Left renal cortex interstitium (tissue), 4 donors: Measurements from ENCODE around the gene GPC2. TPM values are rescaled to one million over a fixed set of nuclear protein-coding genes. Genes with fewer than 3 reads are reported as not detected.
"Not testable (repeated sequence)": the region's sequence is repeated elsewhere in the genome, so short reads cannot be mapped to it uniquely, and the experiment has no call there.

Source experiments
- DNase-seq, 4 donors: peaks; one replicate each; pipeline ENCODE4 v3.0.0-alpha.2; 2013; ENCODE audit warnings: low read depth in 4 of 4, low spot score in 2 of 4, missing footprints in 1 of 4
- polyA plus RNA-seq, 4 donors: library from polyadenylated mRNA; unstranded; fragments of 120-200 nt; gene quantifications; one replicate each; pipeline ENCODE4 v1.2.1, GENCODE V29; 2013; ENCODE audit not compliant: insufficient read length in 4 of 4

The GPC2 gene
- polyA plus RNA-seq, 4 donors = 5.9 to 17.4 (median 13.1) TPM

DNA sequence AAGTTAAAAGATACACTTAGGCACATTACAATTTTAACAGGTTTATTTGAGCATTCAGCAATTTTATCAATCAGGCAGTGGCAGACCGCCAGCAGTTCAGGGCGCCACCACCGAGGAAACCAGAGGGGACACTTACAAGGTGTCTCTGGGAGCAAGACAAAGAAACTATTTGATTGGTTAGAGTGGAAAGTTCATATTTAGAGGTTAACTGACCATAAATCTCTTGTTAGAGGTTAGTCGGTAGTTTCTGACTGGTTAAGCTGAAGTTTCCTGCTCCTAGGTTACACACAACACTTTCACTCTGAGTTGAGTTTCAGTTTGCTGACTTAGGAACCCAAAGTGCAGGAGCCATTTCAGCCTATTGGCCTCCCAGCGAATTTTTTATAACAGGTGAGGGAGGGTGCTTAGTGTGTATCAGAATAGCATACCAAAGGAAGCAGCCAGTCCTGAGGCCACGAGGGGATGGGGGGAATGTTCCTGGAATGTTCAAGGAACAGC is 31.8 kb upstream of the GPC2 start:
- peak in 2 of 4 donors; percentile 19 to 63 for DNase-seq

DNA sequence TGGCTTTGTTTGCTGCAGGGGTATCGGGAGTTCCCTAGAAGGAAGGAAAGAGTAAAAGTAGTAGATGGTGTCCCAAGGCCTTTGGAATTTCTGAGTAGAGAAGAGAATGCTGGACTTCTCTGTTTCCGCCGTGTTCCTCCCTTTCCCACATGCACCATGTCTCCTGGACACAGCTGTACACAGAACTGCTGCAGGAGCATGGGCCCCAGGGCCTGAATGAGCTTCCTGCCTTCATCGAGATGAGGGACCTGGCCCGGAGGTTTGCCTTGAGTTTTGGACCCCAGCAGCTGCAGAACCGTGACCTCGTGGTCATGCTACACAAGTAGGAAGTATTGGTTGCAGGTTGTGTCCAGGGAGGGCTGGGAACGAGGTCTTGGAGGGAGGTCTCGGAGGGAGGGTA is 27.3 kb upstream of the GPC2 start:
- DNase-seq = no peak

GRCh38 chr7:100200693-100201092 is 23.5 kb upstream of the GPC2 start:
- DNase-seq = no peak

DNA sequence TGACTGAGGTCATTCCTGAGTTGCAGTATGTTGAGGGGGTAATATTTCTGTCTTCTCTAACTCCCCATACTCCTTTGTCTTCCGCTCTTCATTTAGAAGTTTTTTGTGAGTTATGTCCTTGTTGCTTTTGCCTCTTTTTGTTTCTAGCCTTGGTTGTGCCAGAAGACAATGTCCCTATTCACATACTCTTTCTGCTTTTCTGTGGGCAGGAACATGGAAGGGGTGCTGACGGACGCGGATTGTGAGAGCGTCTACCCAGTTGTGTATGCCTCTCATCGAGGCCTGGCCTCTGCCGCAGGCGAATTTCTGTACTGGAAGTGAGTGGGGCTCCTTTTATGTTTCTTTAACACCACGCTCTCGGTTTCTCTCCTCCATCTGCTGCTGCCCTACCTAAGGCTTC is 21.1 kb upstream of the GPC2 start:
- DNase-seq = no peak

- not testable (repeated sequence) for DNase-seq
Measured at GRCh38 chr7:100195901-100196322, 18.7 kb upstream of the GPC2 start.

DNA sequence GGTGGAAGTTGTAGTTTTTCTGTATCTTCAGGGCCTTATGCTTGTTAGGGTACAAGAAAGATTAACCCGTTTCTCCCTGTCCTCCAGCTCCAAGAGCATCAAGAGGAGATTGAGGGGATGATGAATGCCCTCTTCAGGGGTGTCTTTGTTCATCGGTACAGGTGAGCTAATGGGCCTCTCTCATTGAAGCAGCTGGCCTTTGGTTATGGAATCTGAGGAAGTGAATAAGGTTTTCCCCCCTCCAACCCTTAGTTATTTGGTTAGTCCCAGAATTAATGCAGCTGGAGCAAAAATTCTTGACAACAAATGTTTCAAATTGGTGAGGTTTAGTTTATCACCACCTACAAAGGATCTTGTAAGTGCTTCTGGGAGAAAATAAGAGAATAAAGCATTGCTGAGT is 18.0 kb upstream of the GPC2 start:
- DNase-seq = no peak

GRCh38 chr7:100192969-100193368 is 15.8 kb upstream of the GPC2 start:
- DNase-seq = no peak

GRCh38 chr7:100192281-100192862 is 15.2 kb upstream of the GPC2 start:
- not testable (repeated sequence) for DNase-seq

GRCh38 chr7:100191775-100192174 is 14.6 kb upstream of the GPC2 start:
- no peak for DNase-seq

DNA sequence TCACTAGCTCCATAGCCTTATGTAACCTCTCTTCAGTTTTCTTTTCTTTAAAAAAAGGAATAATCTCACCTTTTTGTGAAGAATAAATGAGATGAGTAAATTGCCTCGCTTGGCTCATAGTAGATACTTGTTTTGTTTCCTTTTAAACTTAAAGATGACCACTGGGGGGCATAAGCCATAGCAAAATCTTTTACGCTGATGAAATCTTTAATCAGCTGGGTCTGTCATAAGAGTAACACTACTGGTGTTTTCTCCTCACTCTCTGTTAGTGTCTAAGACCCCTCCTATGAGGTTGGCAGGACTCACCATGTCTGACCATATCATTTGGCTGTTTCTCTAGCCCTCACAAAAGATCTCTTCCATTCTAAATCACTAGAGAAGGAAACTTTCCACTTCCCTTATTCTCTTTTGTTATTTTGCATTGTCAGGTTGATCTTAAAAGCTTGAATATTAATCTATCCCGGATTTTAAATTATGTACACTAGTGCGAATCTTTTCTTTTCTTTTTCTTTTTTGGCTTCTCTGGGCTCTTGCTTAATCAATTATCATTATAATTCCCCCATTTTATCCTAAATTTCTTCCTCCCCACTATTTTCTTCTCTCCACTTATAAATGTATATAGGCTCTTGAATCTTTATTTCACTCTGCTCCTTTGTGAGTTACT is 13.0 kb upstream of the GPC2 start:
- DNase-seq = no peak

GRCh38 chr7:100189061-100189460 is 11.9 kb upstream of the GPC2 start:
- DNase-seq = no peak

DNA sequence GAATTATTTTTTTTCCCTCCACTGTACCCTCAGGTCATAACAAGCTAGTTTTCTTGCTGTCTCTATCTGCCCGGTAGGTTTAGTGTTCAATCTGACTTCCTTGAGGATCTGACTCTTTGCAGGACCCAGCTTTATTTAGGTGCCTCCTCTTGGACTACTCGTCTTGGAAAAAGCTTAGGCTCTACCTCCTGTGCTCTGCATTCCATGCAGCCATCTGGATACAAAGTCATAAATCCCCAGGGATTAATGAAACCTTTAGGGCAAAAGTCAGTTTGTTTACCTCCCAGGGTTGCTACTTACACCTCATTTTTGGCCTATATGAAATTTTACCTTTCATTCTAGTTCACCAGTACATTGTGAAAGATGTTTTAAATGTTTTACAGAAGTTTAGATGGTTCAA is 8.5 kb upstream of the GPC2 start:
- no peak for DNase-seq

GRCh38 chr7:100183090-100183489 is 5.9 kb upstream of the GPC2 start:
- not testable (repeated sequence) for DNase-seq

- not testable (repeated sequence) for DNase-seq
Measured at GRCh38 chr7:100182616-100183015, 5.4 kb upstream of the GPC2 start.

- not testable (repeated sequence) for DNase-seq
Measured at GRCh38 chr7:100180084-100180483, 2.9 kb upstream of the GPC2 start.

GRCh38 chr7:100176096-100177044 is 811 bp downstream of the GPC2 start:
- DNase-seq = no peak

DNA sequence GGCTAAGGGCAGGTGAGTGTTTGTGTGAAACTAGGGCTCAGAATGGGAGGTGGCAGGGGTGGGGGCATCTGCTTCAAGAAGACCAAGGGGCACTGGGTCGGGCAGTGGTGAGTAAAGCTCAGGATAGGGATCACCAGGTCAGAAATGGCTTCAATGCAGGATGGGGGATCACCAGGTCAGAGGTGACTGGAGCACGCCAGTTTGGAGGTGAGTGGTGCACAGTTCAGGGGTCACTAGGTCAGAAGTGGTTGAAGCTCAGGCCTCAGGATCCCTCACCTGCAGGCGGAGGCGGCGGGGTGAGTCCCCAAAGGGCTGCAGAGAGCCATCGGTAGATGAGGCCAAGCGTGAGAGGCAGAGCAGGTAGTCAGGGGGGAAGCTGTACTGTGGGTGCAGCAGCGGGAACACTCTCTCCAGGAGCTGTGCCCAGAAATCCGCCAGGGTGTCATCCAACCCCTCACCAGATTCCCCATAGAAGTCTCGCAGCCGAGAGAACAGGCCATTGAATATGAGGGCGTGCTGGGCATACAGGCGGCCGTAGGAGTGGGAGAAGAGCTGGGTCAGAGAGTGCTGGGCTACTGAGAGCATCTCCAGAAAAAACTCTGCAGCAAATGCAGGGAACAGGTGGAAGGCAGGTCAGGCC is 1.8 kb downstream of the GPC2 start:
- no peak for DNase-seq

- DNase-seq = no peak
Measured at GRCh38 chr7:100174582-100174981, 2.6 kb downstream of the GPC2 start.

DNA sequence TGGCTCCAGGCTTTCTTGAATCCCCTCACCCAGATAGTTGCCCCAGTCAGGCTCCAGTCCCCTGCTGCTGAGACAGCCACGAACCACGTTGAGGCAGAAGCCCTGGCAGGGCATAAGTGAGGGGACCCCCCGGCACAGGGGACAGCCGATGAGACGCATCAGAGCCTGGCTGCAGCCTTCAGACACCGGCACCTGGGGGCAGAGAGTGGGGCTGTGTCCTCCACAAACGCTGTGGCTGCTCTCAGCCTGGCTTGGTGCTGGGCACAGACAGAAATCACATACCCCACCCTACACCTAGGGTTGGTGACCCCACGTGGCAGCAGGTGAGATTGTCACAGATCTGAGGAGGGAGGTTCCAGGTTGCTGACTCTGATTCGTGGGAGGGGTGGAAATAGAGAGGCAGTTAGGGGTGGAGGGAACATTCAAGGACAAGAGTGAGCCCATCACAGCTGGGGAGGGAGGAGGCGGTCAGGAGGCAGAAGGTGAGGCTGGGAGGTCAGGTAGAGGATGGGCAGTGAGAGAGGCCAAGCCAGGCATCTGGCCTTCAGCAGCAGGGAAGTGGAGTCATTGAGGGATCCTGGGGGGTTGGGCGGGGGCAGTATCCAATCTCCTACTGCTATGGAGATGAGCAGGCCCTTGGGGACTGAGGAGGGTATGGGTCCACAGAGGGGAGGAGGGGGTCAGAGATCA is 3.2 kb downstream of the GPC2 start:
- DNase-seq = no peak

- DNase-seq = no peak
Measured at GRCh38 chr7:100171840-100172239, 5.3 kb downstream of the GPC2 start.
